ENCODE data around the gene FBXW5. TPM values are rescaled to one million over a fixed set of nuclear protein-coding genes. Genes with fewer than 3 reads are reported as not detected.

The FBXW5 gene
- total and polyA plus RNA-seq, 9 of the 15 experiments (the other 6 are each of a cell fraction or from before 2014, with no cell fraction given), result 0.21 to 128 (median 37.0) TPM

DNA sequence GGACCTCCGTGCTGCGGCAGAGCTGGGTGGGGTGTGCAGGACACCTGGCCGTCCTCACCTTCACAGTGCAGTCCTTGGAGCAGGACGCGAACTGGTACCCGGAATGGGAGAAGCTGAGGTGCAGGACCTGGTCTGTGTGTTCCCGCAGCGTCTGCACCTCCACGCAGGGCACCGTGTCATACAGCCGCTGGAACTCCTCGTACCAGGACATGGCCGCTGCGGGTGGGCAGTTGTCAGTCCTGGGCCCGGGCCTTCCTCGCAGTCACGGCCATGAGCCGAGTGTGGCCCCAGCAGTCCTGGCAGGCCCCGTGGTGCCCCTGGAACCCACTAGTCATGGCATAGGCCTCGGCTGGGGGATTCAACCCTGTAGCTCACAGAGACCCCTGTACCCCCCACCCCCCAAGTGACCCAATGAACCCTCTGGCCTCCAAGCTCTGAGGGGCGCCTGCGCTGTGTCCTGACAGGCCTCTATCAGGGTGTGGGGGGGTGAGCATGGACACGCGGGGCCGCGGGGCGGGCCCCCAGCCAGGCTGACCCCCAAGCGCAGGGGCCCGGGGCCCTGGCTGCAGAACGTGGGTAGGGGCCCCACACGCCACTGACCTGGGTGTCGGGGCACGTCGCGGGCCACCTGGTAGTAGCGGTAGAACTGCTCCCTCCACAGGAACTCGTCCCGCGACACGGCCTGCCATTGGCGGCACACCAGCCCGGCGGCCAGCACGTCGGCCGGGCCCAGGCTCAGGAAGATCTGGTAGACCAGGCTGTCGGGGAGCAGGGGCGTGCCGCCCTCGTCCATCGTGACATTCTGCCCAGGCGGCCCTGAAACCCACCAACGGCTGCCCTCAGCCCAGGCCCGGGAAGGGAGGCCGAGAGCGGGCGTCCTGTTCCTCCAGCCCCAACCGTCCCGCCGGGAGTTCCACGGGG is 987 bp downstream of the FBXW5 start (continued):
- TF ChIP-seq SMARCB1 (IDR thresholded peaks at IDR 0.05; ENCODE audit: insufficient read length, low read depth) (no peak), FOSL1 (tag; conservative IDR thresholded peaks at IDR 0.05) (no peak), ESRRA (IDR thresholded peaks at IDR 0.05; ENCODE audit: borderline replicate concordance, low read depth) (no peak), SRF (CRISPR knock-in tag; IDR thresholded peaks at IDR 0.05) (no peak), SNIP1 (IDR thresholded peaks at IDR 0.05; ENCODE audit: low read depth) (no peak), ELF2 (CRISPR knock-in tag; IDR thresholded peaks at IDR 0.05) (no peak), NCOA4 (IDR thresholded peaks at IDR 0.05; ENCODE audit: partially characterized antibody) (no peak), ZFX (CRISPR knock-in tag; IDR thresholded peaks at IDR 0.05) (peak; percentile 13; the same call in 1 of the 2 replicates), E2F3 (CRISPR knock-in tag; IDR thresholded peaks at IDR 0.05) (no peak), DNMT1 (IDR thresholded peaks at IDR 0.05) (no peak), SP1 (CRISPR knock-in tag; IDR thresholded peaks at IDR 0.05) (peak; percentile 20; the same call in 1 of the 2 replicates), ZNF174 (CRISPR knock-in tag; IDR thresholded peaks at IDR 0.05) (no peak), RBM34 (IDR thresholded peaks at IDR 0.05; ENCODE audit: borderline replicate concordance, insufficient read depth, low read length) (no peak)
- TF ChIP-seq, protein P1, sequence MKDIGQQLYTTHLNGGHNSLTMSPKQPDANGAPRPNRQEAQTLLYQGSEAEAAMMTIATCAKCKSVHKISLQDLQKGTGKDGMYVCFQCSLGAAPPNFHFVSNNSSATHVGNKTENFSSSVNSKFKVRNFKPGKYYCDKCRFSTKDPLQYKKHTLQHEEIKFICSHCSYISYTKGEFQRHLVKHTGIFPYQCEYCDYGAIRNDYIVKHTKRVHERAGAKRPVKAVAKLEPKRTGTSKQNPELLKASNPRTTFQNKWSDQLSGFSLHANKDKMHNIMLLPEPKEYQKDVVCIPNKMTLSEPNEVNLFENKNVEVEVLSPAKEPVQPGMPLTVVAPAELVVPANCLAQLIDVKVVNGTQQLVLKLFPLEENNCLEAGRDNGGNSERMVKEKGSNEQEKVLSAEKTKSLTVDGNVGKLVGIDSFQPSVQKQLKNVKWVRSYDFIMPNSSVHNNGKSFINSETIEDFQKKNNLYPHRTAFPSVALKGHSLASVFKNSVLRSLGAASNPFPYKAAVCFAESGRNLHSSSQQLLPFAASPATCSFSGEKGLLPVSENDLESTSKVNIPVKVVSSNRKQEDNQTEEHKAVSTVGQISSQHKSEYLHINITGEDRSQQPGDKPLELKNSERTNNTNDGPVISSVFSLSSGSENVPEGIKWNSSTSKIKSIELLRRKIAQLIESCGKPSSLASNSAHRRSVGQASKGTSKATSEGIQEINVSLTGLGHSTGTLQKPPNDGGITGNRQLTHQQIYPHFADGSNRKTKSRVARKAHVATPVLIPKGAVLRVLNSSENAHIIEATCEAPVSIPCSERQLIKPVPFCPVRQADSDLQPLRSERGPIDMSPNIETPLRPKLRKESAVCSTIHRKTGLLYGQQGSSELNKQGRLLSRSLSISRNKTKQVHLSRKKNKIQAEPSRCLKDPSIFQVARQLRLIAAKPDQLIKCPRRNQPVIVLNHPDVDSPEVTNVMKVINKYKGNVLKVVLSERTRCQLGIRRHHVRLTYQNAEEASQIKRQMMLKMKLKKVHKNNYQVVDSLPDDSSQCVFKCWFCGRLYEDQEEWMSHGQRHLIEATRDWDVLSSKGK (CRISPR knock-in tag; IDR thresholded peaks at IDR 0.05), result no peak
- TF ChIP-seq, protein P2, sequence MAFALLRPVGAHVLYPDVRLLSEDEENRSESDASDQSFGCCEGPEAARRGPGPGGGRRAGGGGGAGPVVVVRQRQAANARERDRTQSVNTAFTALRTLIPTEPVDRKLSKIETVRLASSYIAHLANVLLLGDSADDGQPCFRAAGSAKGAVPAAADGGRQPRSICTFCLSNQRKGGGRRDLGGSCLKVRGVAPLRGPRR (CRISPR knock-in tag; IDR thresholded peaks at IDR 0.05), result no peak
- TF ChIP-seq, protein P3, sequence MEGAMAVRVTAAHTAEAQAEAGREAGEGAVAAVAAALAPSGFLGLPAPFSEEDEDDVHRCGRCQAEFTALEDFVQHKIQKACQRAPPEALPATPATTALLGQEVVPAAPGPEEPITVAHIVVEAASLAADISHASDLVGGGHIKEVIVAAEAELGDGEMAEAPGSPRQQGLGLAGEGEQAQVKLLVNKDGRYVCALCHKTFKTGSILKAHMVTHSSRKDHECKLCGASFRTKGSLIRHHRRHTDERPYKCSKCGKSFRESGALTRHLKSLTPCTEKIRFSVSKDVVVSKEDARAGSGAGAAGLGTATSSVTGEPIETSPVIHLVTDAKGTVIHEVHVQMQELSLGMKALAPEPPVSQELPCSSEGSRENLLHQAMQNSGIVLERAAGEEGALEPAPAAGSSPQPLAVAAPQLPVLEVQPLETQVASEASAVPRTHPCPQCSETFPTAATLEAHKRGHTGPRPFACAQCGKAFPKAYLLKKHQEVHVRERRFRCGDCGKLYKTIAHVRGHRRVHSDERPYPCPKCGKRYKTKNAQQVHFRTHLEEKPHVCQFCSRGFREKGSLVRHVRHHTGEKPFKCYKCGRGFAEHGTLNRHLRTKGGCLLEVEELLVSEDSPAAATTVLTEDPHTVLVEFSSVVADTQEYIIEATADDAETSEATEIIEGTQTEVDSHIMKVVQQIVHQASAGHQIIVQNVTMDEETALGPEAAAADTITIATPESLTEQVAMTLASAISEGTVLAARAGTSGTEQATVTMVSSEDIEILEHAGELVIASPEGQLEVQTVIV (CRISPR knock-in tag; IDR thresholded peaks at IDR 0.05; ENCODE audit: borderline replicate concordance), result no peak
- TF ChIP-seq, protein P4, sequence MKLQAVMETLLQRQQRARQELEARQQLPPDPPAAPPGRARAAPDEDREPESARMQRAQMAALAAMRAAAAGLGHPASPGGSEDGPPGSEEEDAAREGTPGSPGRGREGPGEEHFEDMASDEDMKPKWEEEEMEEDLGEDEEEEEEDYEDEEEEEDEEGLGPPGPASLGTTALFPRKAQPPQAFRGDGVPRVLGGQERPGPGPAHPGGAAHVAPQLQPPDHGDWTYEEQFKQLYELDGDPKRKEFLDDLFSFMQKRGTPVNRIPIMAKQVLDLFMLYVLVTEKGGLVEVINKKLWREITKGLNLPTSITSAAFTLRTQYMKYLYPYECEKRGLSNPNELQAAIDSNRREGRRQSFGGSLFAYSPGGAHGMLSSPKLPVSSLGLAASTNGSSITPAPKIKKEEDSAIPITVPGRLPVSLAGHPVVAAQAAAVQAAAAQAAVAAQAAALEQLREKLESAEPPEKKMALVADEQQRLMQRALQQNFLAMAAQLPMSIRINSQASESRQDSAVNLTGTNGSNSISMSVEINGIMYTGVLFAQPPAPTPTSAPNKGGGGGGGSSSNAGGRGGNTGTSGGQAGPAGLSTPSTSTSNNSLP (IDR thresholded peaks at IDR 0.05; ENCODE audit: borderline replicate concordance, low read depth, low read length), result no peak
- TF ChIP-seq, protein P5, sequence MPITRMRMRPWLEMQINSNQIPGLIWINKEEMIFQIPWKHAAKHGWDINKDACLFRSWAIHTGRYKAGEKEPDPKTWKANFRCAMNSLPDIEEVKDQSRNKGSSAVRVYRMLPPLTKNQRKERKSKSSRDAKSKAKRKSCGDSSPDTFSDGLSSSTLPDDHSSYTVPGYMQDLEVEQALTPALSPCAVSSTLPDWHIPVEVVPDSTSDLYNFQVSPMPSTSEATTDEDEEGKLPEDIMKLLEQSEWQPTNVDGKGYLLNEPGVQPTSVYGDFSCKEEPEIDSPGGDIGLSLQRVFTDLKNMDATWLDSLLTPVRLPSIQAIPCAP (CRISPR knock-in tag; IDR thresholded peaks at IDR 0.05; ENCODE audit: borderline replicate concordance), result no peak

Measured in K562 (cell line).